ENCODE measurements around the gene CACNA1B. TPM values are rescaled to one million over a fixed set of nuclear protein-coding genes. Genes with fewer than 3 reads are reported as not detected.

Gene CACNA1B
- total RNA-seq, 1 experiment from 2014 or later = 7.8 TPM

DNA sequence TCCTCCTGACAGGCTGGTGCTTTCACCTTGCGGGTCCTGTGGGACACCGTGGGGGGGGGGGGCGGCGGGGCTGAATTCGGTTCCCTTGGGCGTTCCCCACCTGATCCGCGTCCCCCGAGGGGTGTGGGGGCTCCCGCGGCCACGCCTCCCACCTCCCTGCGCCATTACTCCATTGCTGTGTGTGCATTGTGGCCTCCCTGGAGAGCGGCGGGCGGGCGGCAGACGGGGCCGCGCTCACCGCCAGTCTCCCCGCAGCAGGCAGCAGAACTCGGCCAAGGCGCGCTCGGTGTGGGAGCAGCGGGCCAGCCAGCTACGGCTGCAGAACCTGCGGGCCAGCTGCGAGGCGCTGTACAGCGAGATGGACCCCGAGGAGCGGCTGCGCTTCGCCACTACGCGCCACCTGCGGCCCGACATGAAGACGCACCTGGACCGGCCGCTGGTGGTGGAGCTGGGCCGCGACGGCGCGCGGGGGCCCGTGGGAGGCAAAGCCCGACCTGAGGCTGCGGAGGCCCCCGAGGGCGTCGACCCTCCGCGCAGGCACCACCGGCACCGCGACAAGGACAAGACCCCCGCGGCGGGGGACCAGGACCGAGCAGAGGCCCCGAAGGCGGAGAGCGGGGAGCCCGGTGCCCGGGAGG, 145.3 kb downstream of the CACNA1B start:
- no peak overlapping the region for H3K56ac ChIP-seq (ENCODE audit: insufficient read length, low read depth, low read length)
- no peaks in the 10 kb centered on the region for H4K20me1 ChIP-seq (ENCODE audit: control insufficient read depth, insufficient read depth, insufficient read length)
- Mint-ChIP-seq H3K27me3 (ENCODE audit: low read depth) (peaks cover 10% of the 10 kb centered on the region), H3K27ac (no peak overlapping the region), H3K4me3 (peak overlapping the region; percentile 55 to 69), H3K9me3 (no peaks in the 10 kb centered on the region), H3K36me3 (ENCODE audit: insufficient read depth in 1 of 3, low read depth in 3 of 3) (peaks cover 15 to 20% (median 18%) of the 10 kb centered on the region in 3 experiments), H3K4me1 (peaks cover 3 to 6% of the 10 kb centered on the region in 2 experiments)
- H3K23me2 ChIP-seq (ENCODE audit: insufficient read length, low read depth, low read length, poor library complexity, severe bottlenecking) = peaks cover 4% of the 10 kb centered on the region
- H3T11ph ChIP-seq (ENCODE audit: low read length) = no peak overlapping the region
- H2BK5ac ChIP-seq (ENCODE audit: insufficient read length, low read length) = no peak overlapping the region
- H3K79me2 ChIP-seq (ENCODE audit: insufficient read depth, low read length) = no peaks in the 10 kb centered on the region
- no peaks in the 10 kb centered on the region for H3K9me3 ChIP-seq (ENCODE audit: control insufficient read depth, low read depth, low read length)
- no peak overlapping the region for H3K4ac ChIP-seq (ENCODE audit: low read depth, low read length)
- no peak overlapping the region for H2BK12ac ChIP-seq (ENCODE audit: insufficient read length, low read depth, low read length)
- no CpG with 5 or more reads among the region's 69 CpGs for WGBS (ENCODE audit: extremely low coverage, insufficient read length, low lambda C conversion rate)
- H3K27me3 ChIP-seq (ENCODE audit: insufficient read depth, low read length) = no peaks in the 10 kb centered on the region
- no peak overlapping the region for H2AFZ ChIP-seq (ENCODE audit: low read length)
- H2BK120ac ChIP-seq (ENCODE audit: low read depth, low read length, poor library complexity, severe bottlenecking) = no peak overlapping the region
- no peak overlapping the region for H4K91ac ChIP-seq (ENCODE audit: insufficient read length, low read depth, low read length)
- H3K4me2 ChIP-seq (ENCODE audit: insufficient read depth, insufficient read length, low read length) = peak overlapping the region; percentile 14
- no peak overlapping the region for H2BK20ac ChIP-seq (ENCODE audit: low read depth, low read length, poor library complexity, severe bottlenecking)
- TF ChIP-seq CTCF (conservative IDR thresholded peaks at IDR 0.05) = peak; percentile 14; the same call in 1 of the 3 replicates
- H2AK5ac ChIP-seq (ENCODE audit: insufficient read length, low read length) = no peak overlapping the region
- no peak overlapping the region for H2BK15ac ChIP-seq (ENCODE audit: low read depth, low read length)
- no peak overlapping the region for H3K9ac ChIP-seq (ENCODE audit: extremely low read depth, insufficient read length, low read length)
- no peak overlapping the region for H3K27ac ChIP-seq (ENCODE audit: insufficient read length, low read depth, low read length)
- no peak overlapping the region for H3K18ac ChIP-seq (ENCODE audit: insufficient read length, low read depth, low read length)
- no peak overlapping the region for H4K8ac ChIP-seq (replicated peaks; ENCODE audit: insufficient read length, low read depth, low read length)
- H3K79me1 ChIP-seq (ENCODE audit: insufficient read depth, low read depth, low read length, poor library complexity, severe bottlenecking) = no peaks in the 10 kb centered on the region
- no peaks in the 10 kb centered on the region for H3K4me1 ChIP-seq (ENCODE audit: insufficient read depth, low read length)
- peak overlapping the region; percentile 48; the same call in 1 of the 2 replicates for H3K14ac ChIP-seq (ENCODE audit: insufficient read depth, low read length)
- no peak overlapping the region for H4K5ac ChIP-seq (ENCODE audit: insufficient read length, low read depth, low read length)
- no peak overlapping the region for H3K23ac ChIP-seq (ENCODE audit: insufficient read length, low read depth, low read length)
- DNase-seq = peak; percentile 68
